Measurements from ENCODE around the gene FGFR1OP2. TPM values are rescaled to one million over a fixed set of nuclear protein-coding genes. Genes with fewer than 3 reads are reported as not detected.

Gene FGFR1OP2
- polyA plus RNA-seq, 3 donors: 51.2 to 82.4 (median 74.6) TPM

Other genes with a start within 250 kb of the FGFR1OP2 start
- gene ITPR2, start 105.3 kb upstream of the FGFR1OP2 start, polyA plus RNA-seq (ENCODE audit: insufficient read length in 3 of 3): 10 to 100 TPM; 13.7 to 18.0 (median 14.3) TPM
- gene INTS13, start 489 bp upstream of the FGFR1OP2 start, polyA plus RNA-seq (ENCODE audit: insufficient read length in 3 of 3): 10 to 100 TPM; 31.5 to 36.8 (median 32.4) TPM
- gene TM7SF3, start 75.9 kb downstream of the FGFR1OP2 start, polyA plus RNA-seq (ENCODE audit: insufficient read length in 3 of 3): 10 to 100 TPM; 64.0 to 97.3 (median 82.7) TPM
- gene MED21, start 84.1 kb downstream of the FGFR1OP2 start, polyA plus RNA-seq (ENCODE audit: insufficient read length in 3 of 3): 10 to 100 TPM; 51.5 to 65.8 (median 56.7) TPM
- under 1 TPM; 0.11 to 0.31 (median 0.23) TPM for gene C12orf71, start 144.1 kb downstream of the FGFR1OP2 start, polyA plus RNA-seq (ENCODE audit: insufficient read length in 3 of 3)

Measured in renal pelvis (tissue), 3 donors.